HUDEP-2 (cell line): ENCODE measurements around the gene KAT7.

Experiments
- DNase-seq, 76 experiments: peaks; one replicate each; lab custom pipeline; 2025; ENCODE audit not compliant: unreplicated experiment in 76 of 76; lab: John Stamatoyannopoulos, UW

KAT7 gene

GRCh38 chr17:49788478-49789242 lies at the start of gene KAT7:
KAT7 (plus strand) TSS chr17:49788681; CDS start chr17:49788835, 154 bp downstream.
- DNase-seq, result peak in 75 of 76 experiments; percentile 78 to 100 (median 98)

GRCh38 chr17:49739641-49740271 lies 48.7 kb upstream of the KAT7 start:
- DNase-seq, result peak in 75 of 76 experiments; percentile 76 to 100 (median 99)

- DNase-seq, result no peak
Observed at GRCh38 chr17:49741009-49741691, 47.3 kb upstream of the KAT7 start.

GRCh38 chr17:49741692-49742076 lies 46.8 kb upstream of the KAT7 start:
- no peak for DNase-seq

- DNase-seq, result no peak
Observed at GRCh38 chr17:49742166-49742638, 46.3 kb upstream of the KAT7 start.

- no peak for DNase-seq
Observed at GRCh38 chr17:49745175-49746139, 43.0 kb upstream of the KAT7 start.

GRCh38 chr17:49746791-49747490 lies 41.5 kb upstream of the KAT7 start:
- DNase-seq, result no peak

- DNase-seq, result no peak
Observed at GRCh38 chr17:49747632-49748031, 40.8 kb upstream of the KAT7 start.

GRCh38 chr17:49748223-49748622 lies 40.3 kb upstream of the KAT7 start:
- DNase-seq, result no peak

GRCh38 chr17:49748791-49749190 lies 39.7 kb upstream of the KAT7 start:
- DNase-seq, result peak in 2 of 76 experiments; percentile 9 to 10

- DNase-seq, result no peak
Observed at GRCh38 chr17:49749730-49750129, 38.8 kb upstream of the KAT7 start.

GRCh38 chr17:49752508-49752907 lies 36.0 kb upstream of the KAT7 start:
- DNase-seq, result no peak

- DNase-seq, result peak in 71 of 76 experiments; percentile 20 to 86 (median 61)
Observed at GRCh38 chr17:49753959-49754391, 34.5 kb upstream of the KAT7 start.

- DNase-seq, result no peak
Observed at GRCh38 chr17:49755663-49756283, 32.7 kb upstream of the KAT7 start.

GRCh38 chr17:49756323-49757150 lies 31.9 kb upstream of the KAT7 start:
- DNase-seq, result peak in 2 of 76 experiments; percentile 19

- DNase-seq, result no peak
Observed at GRCh38 chr17:49757151-49757777, 31.2 kb upstream of the KAT7 start.

- DNase-seq, result peak in 7 of 76 experiments; percentile 13 to 35 (median 29)
Observed at GRCh38 chr17:49758464-49759010, 29.9 kb upstream of the KAT7 start.
